CD4-positive, alpha-beta T cell treated with Interleukin-6 for 4 hours (primary cell): ENCODE results near the gene SLC16A13.
"Not testable (repeated sequence)": the region's sequence is repeated elsewhere in the genome, so short reads cannot be mapped to it uniquely, and the experiment has no call there.

Source experiments
- DNase-seq: peaks from one replicate; pipeline ENCODE4 v3.0.0-alpha.2; 2020; ENCODE audit warnings: mixed read lengths

The SLC16A13 gene

GRCh38 chr17:7034955-7035590 is 742 bp upstream of the SLC16A13 start:
- DNase-seq = peak; percentile 59

GRCh38 chr17:7038025-7038862 is 2.4 kb downstream of the SLC16A13 start:
- DNase-seq = no peak

- no peak for DNase-seq
Measured at GRCh38 chr17:7039832-7040231, 4.0 kb downstream of the SLC16A13 start.

- DNase-seq = no peak
Measured at GRCh38 chr17:7041607-7042500, 6.0 kb downstream of the SLC16A13 start.

- DNase-seq = peak; percentile 53
Measured at GRCh38 chr17:7042501-7043181, 6.8 kb downstream of the SLC16A13 start.

GRCh38 chr17:7043182-7043496 is 7.3 kb downstream of the SLC16A13 start:
- DNase-seq = no peak

GRCh38 chr17:7043497-7044198 is 7.8 kb downstream of the SLC16A13 start, which contains the start of gene SLC16A11:
TSS of gene SLC16A11 (minus strand) at chr17:7044092. CDS start at chr17:7043513, 579 bp downstream.
- DNase-seq = peak; percentile 41

GRCh38 chr17:7045492-7046126 is 9.8 kb downstream of the SLC16A13 start:
- DNase-seq = peak; percentile 55

- peak; percentile 64 for DNase-seq
Measured at GRCh38 chr17:7046127-7046724, 10.4 kb downstream of the SLC16A13 start.

GRCh38 chr17:7046725-7047397 is 11.0 kb downstream of the SLC16A13 start:
- peak; percentile 77 for DNase-seq

- no peak for DNase-seq
Measured at GRCh38 chr17:7047566-7047965, 11.8 kb downstream of the SLC16A13 start.

GRCh38 chr17:7048968-7049367 is 13.2 kb downstream of the SLC16A13 start:
- DNase-seq = no peak

- not testable (repeated sequence) for DNase-seq
Measured at GRCh38 chr17:7050583-7050982, 14.8 kb downstream of the SLC16A13 start.

GRCh38 chr17:7056386-7056785 is 20.6 kb downstream of the SLC16A13 start:
- DNase-seq = no peak

- DNase-seq = no peak
Measured at GRCh38 chr17:7058831-7059447, 23.1 kb downstream of the SLC16A13 start.

GRCh38 chr17:7060165-7060891 is 24.5 kb downstream of the SLC16A13 start:
- no peak for DNase-seq

- no peak for DNase-seq
Measured at GRCh38 chr17:7063518-7064094, 27.8 kb downstream of the SLC16A13 start.

GRCh38 chr17:7064261-7064660 is 28.4 kb downstream of the SLC16A13 start:
- DNase-seq = no peak

GRCh38 chr17:7067198-7067597 is 31.4 kb downstream of the SLC16A13 start:
- no peak for DNase-seq
